Measurements from ENCODE around the gene P2RY11. TPM values are rescaled to one million over a fixed set of nuclear protein-coding genes. Genes with fewer than 3 reads are reported as not detected.

P2RY11 gene
- polyA plus RNA-seq, 3 donors = 11.1 to 16.8 (median 14.6) TPM

DNA sequence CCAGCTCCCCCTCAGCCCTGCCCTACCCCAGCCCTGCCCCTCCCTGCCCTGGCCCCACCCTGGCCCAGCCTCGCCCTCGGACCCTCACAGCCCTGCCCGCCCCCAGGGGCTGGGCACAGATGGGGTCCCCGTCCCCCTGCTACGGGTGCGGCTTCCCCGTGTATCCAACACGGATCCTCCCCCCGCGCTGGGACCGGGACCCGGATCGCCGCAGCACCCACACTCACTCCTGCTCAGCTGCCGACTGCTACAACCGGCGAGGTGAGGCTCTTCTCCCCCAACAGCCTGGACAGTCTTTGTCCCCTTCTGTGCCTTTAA lies 20.2 kb upstream of the P2RY11 start:
- no peak for DNase-seq (ENCODE audit: extremely low read depth in 1 of 11, low read depth in 9 of 11, low spot score in 4 of 11)

DNA sequence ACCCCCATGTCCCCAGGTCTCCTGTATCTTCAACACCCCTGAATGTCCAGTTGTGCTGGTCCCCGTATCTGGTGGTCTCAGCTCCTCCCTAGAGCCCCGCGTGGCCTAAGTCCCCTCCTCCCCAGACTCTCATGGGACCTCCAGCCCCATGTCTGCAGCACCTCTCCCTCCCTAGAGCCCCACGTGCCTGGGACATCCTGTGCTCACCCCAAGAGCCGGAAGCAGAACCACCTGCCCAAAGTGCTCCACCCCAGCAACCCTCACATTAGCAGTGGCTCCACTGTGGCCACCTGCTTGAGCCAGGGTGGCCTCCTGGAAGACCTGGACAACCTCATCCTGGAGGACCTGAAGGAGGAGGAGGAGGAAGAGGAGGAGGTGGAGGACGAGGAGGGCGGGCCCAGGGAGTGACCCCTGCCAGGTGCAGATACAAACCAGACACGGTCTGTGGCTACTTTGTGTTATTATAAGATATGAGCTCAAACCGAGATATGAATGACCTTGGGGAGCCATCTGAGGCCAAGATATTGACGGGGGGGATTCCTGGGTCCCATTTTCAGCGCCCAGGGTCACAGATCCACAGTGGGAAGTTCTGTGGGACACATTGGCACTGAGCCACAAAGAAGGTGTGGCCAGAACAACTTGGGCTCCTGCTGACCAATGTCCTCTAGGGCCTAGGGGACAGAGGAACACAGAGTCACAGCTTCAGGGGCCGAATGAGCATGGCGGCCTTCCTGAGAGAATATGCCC lies 19.4 kb upstream of the P2RY11 start:
- no peak for DNase-seq (ENCODE audit: extremely low read depth in 1 of 11, low read depth in 9 of 11, low spot score in 4 of 11)

DNA sequence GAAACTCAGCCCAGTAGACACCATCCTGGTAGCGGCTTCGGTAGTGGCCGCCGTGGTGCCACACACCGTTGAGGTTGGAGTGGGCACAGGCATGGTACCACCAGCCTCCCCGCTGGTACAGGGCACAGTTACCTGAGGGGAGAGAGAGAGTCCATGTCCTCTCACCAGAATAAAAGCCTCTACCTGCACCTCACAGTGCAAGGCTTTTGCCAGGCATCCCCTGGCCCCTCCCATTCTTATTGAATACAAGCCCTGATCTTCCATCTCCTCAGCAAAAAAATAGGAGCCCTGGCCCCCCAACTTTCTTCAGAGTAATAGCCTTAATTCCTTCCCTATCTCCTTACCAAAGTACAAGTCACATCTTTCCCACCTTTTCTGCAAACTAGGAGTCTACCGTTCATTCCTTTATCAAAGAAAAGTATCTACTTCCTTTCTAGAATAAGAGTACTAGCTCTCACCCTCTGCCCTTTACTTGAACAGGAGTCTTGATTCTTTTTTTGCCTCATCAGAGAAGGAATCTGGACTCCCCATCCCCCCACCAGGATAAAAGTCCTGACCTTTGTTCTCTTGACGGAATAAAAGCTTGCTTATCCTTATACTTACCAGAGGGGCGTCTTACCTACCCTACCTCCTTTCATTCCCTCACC lies 18.7 kb upstream of the P2RY11 start:
- DNase-seq (ENCODE audit: extremely low read depth in 1 of 11, low read depth in 9 of 11, low spot score in 4 of 11) = no peak

DNA sequence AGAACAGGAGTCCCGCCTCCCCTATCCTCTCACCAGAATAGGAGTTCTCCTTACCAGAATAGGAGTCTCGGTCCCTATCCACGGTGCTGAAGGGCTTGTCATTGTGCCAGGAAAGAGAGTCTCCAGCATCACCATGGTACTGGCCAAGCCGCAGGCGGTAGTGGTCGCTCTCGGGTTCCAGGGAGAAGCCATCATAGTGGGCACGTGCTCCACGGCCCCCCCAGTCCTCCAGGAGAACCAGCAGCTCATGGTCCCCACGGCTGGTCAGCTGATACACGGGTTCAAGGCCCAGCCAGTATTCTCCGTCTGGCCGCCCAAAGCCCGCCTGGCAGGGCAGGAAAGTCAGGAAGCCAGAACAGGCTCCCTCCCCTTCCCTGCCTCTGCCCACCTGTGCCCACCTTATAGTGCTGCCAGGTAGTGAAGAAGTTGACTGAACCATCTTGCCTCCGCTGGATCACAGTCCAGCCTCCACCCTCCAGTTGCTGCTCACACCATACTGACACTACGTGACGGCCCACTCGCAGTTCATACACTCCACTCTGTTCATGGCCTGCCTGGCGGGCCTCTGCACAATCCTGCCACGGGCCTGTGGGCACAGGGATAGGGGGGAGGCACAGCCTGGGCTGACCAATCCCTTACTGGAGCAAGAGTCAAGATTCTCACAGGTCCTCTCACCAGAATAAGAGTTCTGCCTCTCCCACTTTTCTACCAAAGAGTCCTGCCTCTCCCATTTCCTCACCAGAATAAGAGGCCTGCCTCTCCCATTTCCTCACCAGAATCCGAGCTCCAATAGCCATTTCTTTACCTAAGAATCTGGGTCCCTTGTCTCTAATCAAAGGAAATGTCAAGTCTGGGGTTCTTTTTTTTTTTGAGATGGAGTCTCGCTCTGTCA lies 18.0 kb upstream of the P2RY11 start:
- no peak for DNase-seq (ENCODE audit: extremely low read depth in 1 of 11, low read depth in 9 of 11, low spot score in 4 of 11)

DNA sequence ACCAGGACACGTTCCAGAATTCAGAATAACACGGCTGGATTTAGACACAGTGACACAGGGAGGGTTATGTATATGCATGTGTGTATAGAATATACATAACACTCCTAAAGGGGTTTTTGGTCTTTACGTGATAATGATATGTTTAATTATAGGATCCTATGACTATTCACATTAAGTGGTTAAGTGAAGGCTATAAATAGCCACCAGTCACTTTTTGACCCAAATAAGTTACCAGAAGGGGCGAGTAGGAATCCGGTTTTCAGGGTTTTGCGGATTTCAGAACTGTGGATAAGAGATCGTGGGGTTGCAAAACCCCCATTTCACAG lies 15.9 kb upstream of the P2RY11 start:
- DNase-seq (ENCODE audit: extremely low read depth in 1 of 11, low read depth in 9 of 11, low spot score in 4 of 11) = no peak

DNA sequence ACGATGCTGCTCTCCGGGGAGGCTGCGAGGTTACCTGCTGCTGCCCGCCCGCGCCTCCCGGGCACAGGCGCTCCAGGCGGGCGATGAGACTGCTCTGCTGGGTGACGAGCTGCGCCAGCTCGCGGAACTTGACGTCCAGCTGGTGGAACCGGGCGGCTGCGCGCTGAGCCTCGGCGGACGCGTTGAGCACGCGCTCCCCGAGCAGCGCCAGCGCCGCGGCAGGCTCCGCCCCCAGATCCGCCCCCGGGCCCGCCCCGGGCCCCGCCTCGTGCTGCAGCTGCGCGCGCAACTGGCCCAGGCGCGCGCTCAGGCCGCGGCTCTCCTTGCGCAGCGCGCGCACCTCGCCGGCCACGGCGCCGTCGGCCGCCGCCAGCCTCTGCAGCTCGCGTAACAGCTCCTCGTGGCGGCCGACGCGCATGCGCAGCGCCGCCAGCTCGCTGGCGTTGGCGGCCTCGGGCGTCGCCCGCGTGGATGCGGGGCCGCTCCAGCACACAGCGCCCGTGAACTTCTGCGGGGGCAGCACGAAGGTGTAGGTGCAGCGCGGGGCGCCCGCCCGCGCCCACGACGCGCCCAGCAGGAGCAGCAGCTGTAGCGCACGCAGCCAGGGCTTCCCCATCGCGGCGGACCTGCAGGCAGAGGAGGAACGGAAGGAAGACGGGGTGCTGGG lies 15.4 kb upstream of the P2RY11 start:
- DNase-seq (ENCODE audit: extremely low read depth in 1 of 11, low read depth in 9 of 11, low spot score in 4 of 11) = peak in 10 of 11 donors; percentile 65 to 87 (median 86)

DNA sequence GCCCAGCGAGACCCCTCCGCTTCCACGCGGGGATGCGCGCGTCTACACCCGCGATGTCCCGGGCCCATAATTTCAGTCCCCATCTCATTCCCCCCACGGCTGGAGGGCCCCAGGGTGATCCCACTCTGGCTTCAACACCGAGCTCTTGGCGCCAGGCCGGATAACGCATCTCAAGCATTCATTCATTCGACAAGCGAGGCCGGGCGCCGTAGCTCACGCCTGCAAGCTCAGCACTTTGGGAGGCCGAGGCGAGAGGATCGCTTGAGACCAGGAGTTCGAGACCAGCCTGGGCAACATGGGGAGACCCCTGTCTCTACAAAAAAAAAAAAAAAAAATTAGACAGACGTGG lies 14.9 kb upstream of the P2RY11 start:
- DNase-seq (ENCODE audit: extremely low read depth in 1 of 11, low read depth in 9 of 11, low spot score in 4 of 11) = no peak

DNA sequence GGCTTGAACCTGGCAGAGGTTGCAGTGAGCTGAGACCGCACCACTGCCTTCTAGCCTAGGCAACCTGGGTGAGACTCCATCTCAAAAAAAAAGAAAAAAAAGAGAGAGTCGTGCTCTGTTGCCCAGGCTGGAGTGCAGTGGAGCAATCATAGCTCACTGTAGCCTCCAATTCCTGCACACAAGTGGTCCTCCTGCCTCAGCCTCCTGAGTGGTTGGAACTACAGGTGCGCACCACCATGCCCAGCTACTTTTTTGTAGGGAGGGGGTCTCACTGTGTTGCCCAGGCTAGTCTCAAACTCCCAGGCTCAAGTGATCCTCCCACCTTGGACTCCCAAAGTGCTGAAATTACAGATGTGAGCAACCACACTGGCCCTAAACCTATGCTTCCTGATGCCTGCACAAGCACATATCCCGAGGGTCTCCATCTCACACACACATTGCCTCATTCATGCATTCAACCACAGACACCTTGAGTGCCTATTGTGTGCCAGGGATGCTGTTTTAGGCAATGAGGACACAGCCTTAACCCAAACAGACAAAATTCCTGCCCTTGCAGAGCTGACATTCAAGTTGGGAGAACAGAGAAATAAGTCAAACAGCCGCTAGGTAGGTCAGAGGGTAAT lies 11.2 kb upstream of the P2RY11 start:
- no peak for DNase-seq (ENCODE audit: extremely low read depth in 1 of 11, low read depth in 9 of 11, low spot score in 4 of 11)

DNA sequence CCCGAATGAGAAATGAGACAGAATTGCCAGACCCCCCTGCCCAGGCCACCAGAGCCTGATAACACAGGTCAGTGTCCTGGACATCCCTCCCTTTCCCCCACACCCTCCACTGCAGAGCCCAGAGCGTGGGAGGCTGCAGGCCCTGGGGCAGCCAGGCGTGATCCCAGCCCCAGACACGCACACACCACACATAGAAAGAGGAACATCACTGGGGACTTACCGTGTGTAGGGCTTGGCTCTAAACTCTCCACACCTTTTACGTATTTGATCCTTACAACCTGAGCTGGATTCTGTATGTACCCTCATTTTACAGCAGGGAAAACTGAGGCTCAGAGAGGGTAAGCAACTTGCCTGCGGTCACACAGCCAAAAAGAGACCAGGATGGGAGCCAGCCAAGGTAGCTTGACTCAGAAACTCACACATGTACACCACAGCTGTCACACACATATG lies 8.7 kb upstream of the P2RY11 start:
- no peak for DNase-seq (ENCODE audit: extremely low read depth in 1 of 11, low read depth in 9 of 11, low spot score in 4 of 11)

DNA sequence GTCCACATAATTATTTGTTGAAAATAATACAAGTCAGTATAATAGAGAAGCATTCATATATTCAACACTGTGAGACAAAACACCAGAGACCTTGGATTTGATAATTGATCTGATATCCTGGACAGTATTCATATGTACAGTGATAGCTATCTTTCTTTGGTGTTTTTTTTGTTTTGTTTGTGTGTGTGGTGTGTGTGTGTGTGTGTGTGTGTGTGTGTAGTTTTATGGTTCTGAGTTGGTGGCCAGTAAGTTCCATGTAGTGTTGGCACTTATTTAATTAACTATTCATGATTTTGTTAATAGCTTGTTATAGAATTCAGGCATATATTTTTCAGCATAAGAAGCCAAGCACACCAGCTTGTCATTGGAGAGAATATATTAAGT lies 7.4 kb upstream of the P2RY11 start:
- no peak for DNase-seq (ENCODE audit: extremely low read depth in 1 of 11, low read depth in 9 of 11, low spot score in 4 of 11)

DNA sequence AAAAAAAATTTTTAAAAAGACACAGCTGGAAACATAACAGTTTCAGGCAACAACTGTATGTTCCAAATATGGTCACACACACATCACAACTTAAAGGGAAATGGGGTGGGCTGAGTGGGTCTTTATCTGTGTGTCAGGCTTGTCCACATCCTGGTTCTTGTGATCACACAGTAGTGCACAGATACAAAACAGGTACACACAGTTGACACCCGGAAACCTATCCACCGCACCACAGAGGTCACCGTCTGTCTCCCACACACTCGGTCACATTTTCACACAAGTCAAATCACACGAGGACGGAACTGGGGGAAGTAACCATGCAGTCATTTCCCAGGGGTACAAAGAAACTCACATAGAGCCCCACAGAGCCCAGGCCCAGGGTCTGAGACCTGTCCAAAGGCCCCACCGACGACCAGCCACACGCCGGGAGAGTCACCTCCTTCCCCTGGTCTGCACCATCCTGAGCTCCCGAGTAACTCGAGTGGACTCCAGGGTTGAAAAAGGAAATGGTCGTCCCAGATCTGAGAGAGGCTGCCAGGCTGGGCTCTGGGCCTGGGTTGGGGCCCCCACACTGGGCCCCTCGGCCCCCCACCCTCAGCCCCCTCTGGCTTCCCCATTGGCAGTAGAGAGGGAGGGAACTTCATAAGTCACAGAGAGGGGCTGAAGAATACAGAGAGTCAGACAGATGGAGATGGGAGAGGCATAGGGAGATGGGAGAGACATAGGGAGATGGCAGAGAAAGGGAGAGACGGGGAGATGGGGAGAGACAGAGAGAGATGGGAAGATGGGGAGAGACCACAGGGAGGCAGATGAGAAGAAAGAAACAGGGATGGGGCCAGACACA lies 6.6 kb upstream of the P2RY11 start:
- DNase-seq (ENCODE audit: extremely low read depth in 1 of 11, low read depth in 9 of 11, low spot score in 4 of 11) = no peak

DNA sequence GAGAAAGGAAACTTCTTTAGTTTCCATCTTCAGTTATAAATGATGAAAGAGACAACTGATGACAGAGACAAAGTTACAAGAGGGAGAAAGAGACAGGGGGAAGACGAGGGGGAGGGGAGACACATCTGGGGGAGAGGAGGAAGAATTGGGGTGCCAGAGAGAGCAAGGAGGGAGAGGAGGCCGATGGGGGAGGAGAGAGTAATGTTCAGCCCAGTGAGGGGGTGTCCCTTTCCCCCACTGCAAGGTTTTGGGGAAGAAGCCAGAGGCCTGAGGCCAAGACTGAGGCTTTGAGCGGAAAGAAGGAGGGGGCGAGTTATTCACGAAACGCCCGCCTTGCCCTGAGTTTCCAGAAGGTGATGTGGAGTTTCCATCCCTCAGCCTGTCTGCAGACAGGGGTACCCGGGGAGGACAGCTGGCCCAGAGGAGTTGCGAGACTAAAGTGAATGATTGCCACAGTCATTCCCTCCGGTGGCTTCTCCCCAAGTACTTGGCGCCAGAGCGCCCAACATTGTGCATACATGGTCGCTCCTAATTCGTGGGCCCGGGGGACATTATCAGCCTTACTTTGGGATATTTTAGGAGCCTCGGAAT lies 5.9 kb upstream of the P2RY11 start:
- DNase-seq (ENCODE audit: extremely low read depth in 1 of 11, low read depth in 9 of 11, low spot score in 4 of 11) = no peak

DNA sequence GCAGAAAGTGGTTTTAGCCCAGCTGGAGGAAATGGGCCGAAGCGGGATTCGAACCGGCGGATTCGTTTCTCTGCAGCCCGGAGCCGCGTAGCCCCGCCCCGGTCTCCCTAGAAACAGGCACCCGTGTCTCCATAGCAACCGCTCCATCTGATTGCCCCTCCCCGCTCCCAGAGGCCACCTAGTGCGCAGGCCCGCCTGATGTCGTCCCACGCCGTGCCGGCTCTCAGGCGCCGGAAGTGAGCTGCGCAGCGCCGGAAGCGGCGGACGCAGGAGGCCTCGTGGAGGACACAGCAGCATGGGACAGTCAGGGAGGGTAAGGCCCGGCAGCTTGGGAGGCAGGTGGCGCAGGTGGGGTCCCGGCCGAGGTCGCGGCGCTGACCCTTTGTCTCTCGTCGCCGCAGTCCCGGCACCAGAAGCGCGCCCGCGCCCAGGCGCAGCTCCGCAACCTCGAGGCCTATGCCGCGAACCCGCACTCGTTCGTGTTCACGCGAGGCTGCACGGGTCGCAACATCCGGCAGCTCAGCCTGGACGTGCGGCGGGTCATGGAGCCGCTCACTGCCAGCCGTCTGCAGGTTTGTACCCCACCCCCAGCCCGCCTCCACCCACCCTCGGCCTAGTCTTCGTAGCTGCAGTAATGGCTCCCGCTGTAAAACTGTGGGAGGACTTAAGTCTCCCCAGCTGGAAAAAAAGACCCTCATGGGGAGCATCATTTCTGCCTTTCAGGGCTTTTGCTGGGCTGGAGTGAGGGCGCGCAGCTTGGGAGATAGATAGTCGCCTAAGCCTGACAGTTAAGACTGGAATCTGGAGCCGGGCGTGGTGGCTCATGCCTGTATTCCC lies 5.2 kb upstream of the P2RY11 start, which contains the start of gene PPAN:
TSS of gene PPAN (plus strand) at position 263 of the 837 bp plus-strand sequence. CDS start at position 296, 33 bp downstream.
- DNase-seq (ENCODE audit: extremely low read depth in 1 of 11, low read depth in 9 of 11, low spot score in 4 of 11) = peak; percentile 91 to 98 (median 97)

DNA sequence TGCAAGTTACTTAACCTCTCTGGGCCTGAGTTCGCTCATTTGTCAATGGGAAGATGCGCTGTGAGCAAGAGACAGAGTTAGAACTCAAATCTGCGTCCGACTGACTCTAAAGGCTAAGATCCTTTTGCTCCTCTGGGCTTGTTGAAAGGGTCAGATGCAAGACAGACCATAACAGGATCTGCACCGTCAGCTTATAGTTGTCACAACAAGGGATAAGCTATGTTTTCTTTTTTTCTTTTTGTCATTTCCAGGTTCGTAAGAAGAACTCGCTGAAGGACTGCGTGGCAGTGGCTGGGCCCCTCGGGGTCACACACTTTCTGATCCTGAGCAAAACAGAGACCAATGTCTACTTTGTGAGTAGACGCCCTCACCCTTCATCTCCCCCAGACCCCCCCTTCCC lies 4.2 kb upstream of the P2RY11 start:
- DNase-seq (ENCODE audit: extremely low read depth in 1 of 11, low read depth in 9 of 11, low spot score in 4 of 11) = no peak

DNA sequence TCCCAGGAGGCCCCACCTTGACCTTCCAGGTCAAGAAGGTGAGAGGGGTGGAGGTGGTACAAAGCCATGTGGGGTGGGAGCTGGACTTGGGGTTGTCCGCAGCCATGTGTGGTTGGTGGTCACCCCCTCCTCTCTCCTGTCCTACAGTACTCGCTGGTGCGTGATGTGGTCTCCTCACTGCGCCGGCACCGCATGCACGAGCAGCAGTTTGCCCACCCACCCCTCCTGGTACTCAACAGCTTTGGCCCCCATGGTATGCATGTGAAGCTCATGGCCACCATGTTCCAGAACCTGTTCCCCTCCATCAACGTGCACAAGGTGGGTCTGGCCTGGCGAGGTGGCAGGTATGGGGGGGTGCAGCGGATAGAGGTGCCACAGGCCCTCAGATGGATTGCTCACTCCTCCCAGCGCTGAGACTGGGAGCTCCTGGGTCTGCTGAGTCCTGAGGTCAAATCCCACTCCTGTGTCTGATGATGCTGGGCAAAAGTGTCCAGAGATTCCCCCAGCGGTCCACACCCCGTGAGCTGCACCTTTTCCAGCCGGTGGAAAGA lies 3.6 kb upstream of the P2RY11 start:
- no peak for DNase-seq (ENCODE audit: extremely low read depth in 1 of 11, low read depth in 9 of 11, low spot score in 4 of 11)

DNA sequence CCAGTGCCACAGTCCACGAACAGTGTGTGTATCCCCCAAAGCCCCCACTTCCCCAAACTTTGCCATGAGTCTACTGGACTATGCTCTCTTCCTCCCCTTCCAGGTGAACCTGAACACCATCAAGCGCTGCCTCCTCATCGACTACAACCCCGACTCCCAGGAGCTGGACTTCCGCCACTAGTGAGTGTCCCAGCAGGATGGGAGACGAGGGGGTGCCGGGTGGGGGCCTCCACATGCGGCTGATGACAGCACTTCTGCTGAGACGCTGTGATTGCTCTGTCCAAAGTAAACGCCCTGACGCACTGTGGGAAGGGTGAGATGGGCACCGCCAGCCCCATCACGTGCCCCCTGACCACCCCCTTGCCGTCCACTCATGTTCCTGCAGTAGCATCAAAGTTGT lies 2.0 kb upstream of the P2RY11 start:
- no peak for DNase-seq (ENCODE audit: extremely low read depth in 1 of 11, low read depth in 9 of 11, low spot score in 4 of 11)

Measured in renal cortex interstitium (tissue), 11 donors.